K562 (cell line): ENCODE results near the gene PLD1. TPM values are rescaled to one million over a fixed set of nuclear protein-coding genes. Genes with fewer than 3 reads are reported as not detected.

Source experiments
- L3MBTL2 ChIP-seq: fragments of 450-650 bp; IDR thresholded peaks from 2 replicates; pipeline ENCODE4 v1.6.1; 2016; ENCODE audit warnings: mild to moderate bottlenecking, moderate library complexity
- MTA1 ChIP-seq: fragments of 450-650 bp; IDR thresholded peaks from 2 replicates; pipeline ENCODE4 v1.6.1; 2017; ENCODE audit warnings: borderline replicate concordance
- POLR2B ChIP-seq: fragments of 450-650 bp; IDR thresholded peaks from 2 replicates; pipeline ENCODE4 v1.6.1; 2018; ENCODE audit warnings: low read depth; ENCODE audit not compliant: partially characterized antibody
- RBFOX2 ChIP-seq: fragments of 200-400 bp; formaldehyde crosslinking; IDR thresholded peaks from 2 replicates; pipeline ENCODE4 v1.6.1; 2017; ENCODE audit warnings: low read depth, mild to moderate bottlenecking, low read length, moderate library complexity
- SMAD4 ChIP-seq: fragments of 250-450 bp; sonication (Bioruptor Pico); conservative IDR thresholded peaks from 2 replicates; pipeline ENCODE4 v1.8.0; 2021; ENCODE audit warnings: inconsistent platforms, mild to moderate bottlenecking, moderate library complexity
- TCF3 ChIP-seq: sonication (generic); formaldehyde crosslinking; IDR thresholded peaks from 2 replicates; pipeline ENCODE4 v1.4.0; 2020; ENCODE audit warnings: mild to moderate bottlenecking, missing genetic modification reagents
- polyA plus RNA-seq, 8 experiments: library from polyadenylated mRNA; depleted of rRNA in 4 of 8; stranded (reverse) in 5 of 8; unstranded in 3 of 8; fragments of >200 nt; fragmentation: Nextera tagmentation in 2 of 8; fragmentation: Illumina TruSeq in 1 of 8; extraction: Ambion mirVana in 2 of 8; extraction: Trizol in 1 of 8; gene quantifications; 2 replicates each; pipeline versions ENCODE4 v1.2.1 to v1.2.3, GENCODE V29; 2011 to 2014; ENCODE audit warnings: inconsistent platforms in 1 of 8, missing spikeins in 1 of 8
- total RNA-seq, 7 experiments: library from RNA; depleted of rRNA in 6 of 7; stranded (reverse); fragments of >200 nt in 6 of 7; fragmentation: Illumina TruSeq in 2 of 7; extraction: Trizol in 2 of 7; gene quantifications; 2 replicates each; pipeline versions ENCODE4 v1.2.1 to v1.2.3, GENCODE V29; 2011 to 2021; ENCODE audit warnings: low replicate concordance in 1 of 7
- TF ChIP-seq, protein P1 (sequence below), 2 experiments: fragments of 200-800 bp in 1 of 2; sonication (Bioruptor generic) in 1 of 2; sonication (generic) in 1 of 2; formaldehyde crosslinking in 1 of 2; IDR thresholded peaks in 1 of 2; conservative IDR thresholded peaks in 1 of 2; 2 replicates each; pipeline versions ENCODE4 v1.5.0 to v1.6.1; 2016 to 2020; ENCODE audit warnings: missing compliant biosample characterization in 1 of 2, missing genetic modification characterization in 1 of 2, missing genetic modification reagents in 1 of 2
- TF ChIP-seq, protein P2 (sequence below): fragments of 450-650 bp; IDR thresholded peaks from 2 replicates; pipeline ENCODE4 v1.6.1; 2018; ENCODE audit not compliant: partially characterized antibody
- TF ChIP-seq, protein P3 (sequence below): sonication (generic); formaldehyde crosslinking; IDR thresholded peaks from 2 replicates; pipeline ENCODE4 v1.8.1; 2022; ENCODE audit warnings: missing genetic modification reagents
- TF ChIP-seq, protein P4 (sequence below), 2 experiments: fragments of 450-650 bp in 1 of 2; IDR thresholded peaks; 2 replicates each; pipeline ENCODE4 v1.6.1; 2011 to 2017; ENCODE audit warnings: low read depth in 2 of 2, antibody characterized with exemption in 1 of 2, borderline replicate concordance in 1 of 2, low read length in 1 of 2, mild to moderate bottlenecking in 1 of 2, mixed read lengths in 1 of 2; ENCODE audit not compliant: control insufficient read depth in 1 of 2

Gene PLD1
- total and polyA plus RNA-seq, 9 of the 15 experiments (the other 6 are each of a cell fraction or from before 2014, with no cell fraction given) = 8.4 to 26.1 (median 18.6) TPM

DNA sequence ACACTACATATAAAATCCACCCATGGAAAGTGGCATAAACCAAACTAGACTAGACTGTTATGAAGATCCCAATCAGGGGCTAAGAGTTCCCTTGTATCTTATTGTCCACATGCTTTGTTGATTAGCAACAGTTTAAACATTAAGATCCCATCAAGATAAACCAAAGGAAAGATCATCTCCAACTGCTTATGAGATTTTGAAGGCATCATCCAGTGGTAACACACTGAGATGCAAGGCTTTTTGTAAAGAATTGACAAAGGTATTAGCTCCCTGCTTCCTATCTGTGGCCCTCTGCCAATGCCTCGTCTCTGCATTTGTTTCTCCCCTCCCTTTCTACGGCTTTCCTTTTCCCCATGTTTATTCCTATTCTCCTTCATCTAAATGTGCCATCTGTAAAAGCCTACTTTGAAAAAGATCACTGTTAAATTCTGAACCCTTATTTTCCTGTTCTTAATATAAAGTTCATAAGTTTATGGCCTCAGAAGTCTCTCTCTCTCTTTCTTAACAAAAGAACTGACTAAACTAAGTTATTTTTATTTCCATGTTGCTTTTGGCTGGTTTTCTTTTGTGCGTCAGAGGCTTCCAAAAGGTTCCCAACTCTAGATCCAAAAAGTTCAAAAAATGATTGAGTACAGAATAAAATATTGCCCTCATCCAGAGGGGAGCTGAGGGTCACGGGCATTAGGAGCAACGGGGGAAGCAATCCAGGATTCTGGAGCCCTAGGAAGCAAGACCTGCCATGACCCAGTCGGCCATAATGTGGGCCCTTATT is 5.5 kb downstream of the PLD1 start (continued):
- TF ChIP-seq, protein P1, sequence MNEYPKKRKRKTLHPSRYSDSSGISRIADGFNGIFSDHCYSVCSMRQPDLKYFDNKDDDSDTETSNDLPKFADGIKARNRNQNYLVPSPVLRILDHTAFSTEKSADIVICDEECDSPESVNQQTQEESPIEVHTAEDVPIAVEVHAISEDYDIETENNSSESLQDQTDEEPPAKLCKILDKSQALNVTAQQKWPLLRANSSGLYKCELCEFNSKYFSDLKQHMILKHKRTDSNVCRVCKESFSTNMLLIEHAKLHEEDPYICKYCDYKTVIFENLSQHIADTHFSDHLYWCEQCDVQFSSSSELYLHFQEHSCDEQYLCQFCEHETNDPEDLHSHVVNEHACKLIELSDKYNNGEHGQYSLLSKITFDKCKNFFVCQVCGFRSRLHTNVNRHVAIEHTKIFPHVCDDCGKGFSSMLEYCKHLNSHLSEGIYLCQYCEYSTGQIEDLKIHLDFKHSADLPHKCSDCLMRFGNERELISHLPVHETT (CRISPR knock-in tag; conservative IDR thresholded peaks at IDR 0.05 in 1 of 2, IDR thresholded peaks at IDR 0.05 in 1 of 2) = no peak
- TF ChIP-seq MTA1 (0 out of 2 replicates have a peak, but pooled peaks have one; percentile 36), POLR2B (no peak), SMAD4 (CRISPR knock-in tag) (no peak), TCF3 (CRISPR knock-in tag) (no peak), L3MBTL2 (0 out of 2 replicates have a peak, but pooled peaks have one; percentile 15), RBFOX2 (no peak)
- TF ChIP-seq, protein P2, sequence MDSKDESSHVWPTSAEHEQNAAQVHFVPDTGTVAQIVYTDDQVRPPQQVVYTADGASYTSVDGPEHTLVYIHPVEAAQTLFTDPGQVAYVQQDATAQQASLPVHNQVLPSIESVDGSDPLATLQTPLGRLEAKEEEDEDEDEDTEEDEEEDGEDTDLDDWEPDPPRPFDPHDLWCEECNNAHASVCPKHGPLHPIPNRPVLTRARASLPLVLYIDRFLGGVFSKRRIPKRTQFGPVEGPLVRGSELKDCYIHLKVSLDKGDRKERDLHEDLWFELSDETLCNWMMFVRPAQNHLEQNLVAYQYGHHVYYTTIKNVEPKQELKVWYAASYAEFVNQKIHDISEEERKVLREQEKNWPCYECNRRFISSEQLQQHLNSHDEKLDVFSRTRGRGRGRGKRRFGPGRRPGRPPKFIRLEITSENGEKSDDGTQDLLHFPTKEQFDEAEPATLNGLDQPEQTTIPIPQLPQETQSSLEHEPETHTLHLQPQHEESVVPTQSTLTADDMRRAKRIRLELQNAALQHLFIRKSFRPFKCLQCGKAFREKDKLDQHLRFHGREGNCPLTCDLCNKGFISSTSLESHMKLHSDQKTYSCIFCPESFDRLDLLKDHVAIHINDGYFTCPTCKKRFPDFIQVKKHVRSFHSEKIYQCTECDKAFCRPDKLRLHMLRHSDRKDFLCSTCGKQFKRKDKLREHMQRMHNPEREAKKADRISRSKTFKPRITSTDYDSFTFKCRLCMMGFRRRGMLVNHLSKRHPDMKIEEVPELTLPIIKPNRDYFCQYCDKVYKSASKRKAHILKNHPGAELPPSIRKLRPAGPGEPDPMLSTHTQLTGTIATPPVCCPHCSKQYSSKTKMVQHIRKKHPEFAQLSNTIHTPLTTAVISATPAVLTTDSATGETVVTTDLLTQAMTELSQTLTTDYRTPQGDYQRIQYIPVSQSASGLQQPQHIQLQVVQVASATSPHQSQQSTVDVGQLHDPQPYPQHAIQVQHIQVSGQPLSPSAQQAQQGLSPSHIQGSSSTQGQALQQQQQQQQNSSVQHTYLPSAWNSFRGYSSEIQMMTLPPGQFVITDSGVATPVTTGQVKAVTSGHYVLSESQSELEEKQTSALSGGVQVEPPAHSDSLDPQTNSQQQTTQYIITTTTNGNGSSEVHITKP = peak; percentile 4
- TF ChIP-seq, protein P3, sequence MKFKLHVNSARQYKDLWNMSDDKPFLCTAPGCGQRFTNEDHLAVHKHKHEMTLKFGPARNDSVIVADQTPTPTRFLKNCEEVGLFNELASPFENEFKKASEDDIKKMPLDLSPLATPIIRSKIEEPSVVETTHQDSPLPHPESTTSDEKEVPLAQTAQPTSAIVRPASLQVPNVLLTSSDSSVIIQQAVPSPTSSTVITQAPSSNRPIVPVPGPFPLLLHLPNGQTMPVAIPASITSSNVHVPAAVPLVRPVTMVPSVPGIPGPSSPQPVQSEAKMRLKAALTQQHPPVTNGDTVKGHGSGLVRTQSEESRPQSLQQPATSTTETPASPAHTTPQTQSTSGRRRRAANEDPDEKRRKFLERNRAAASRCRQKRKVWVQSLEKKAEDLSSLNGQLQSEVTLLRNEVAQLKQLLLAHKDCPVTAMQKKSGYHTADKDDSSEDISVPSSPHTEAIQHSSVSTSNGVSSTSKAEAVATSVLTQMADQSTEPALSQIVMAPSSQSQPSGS (CRISPR knock-in tag) = no peak
- TF ChIP-seq, protein P4, sequence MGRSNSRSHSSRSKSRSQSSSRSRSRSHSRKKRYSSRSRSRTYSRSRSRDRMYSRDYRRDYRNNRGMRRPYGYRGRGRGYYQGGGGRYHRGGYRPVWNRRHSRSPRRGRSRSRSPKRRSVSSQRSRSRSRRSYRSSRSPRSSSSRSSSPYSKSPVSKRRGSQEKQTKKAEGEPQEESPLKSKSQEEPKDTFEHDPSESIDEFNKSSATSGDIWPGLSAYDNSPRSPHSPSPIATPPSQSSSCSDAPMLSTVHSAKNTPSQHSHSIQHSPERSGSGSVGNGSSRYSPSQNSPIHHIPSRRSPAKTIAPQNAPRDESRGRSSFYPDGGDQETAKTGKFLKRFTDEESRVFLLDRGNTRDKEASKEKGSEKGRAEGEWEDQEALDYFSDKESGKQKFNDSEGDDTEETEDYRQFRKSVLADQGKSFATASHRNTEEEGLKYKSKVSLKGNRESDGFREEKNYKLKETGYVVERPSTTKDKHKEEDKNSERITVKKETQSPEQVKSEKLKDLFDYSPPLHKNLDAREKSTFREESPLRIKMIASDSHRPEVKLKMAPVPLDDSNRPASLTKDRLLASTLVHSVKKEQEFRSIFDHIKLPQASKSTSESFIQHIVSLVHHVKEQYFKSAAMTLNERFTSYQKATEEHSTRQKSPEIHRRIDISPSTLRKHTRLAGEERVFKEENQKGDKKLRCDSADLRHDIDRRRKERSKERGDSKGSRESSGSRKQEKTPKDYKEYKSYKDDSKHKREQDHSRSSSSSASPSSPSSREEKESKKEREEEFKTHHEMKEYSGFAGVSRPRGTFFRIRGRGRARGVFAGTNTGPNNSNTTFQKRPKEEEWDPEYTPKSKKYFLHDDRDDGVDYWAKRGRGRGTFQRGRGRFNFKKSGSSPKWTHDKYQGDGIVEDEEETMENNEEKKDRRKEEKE (IDR thresholded peaks at IDR 0.05; ENCODE audit: borderline replicate concordance in 1 of 2, control insufficient read depth in 1 of 2, low read depth in 2 of 2, low read length in 1 of 2) = no peak
